ENCODE results near the gene CHD6.

Gene CHD6

DNA sequence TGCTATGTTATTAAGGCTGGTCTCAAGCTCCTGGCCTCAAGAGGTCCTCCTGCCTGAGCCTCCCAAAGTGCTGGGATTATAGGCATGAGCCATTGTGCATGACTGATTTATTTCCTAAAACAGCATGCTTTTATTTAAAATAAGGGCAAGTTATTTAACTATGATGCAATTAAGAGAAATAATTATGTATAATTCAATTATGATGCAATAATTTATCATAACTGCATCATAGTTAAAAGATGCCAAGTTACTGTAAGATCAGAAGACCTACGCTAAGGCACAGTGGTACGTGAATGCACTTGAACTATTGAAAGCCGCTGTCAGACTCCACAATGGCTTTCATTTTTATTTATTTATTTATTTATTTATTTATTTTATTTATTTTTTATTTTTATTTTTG is 227.3 kb downstream of the CHD6 start:
- no peak for DNase-seq

DNA sequence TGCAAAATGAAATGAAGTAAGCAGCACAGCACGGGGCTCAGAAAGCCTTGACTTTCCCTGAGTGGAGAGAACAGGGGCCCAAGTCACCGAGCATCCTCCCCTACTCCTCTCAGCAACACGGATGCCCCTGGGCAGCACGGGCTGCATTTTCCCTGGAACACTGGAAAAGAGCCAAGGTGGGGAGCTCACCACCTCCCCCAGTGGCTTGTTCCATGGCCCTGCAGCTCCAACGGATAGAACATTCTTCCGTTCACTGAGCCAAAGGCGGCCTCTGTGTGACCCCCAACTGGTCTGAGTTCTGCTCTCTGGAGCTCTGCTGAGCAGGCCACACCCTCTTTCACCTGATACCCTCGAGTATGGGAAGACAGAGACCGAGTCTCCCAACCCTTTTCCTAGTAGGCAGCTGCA is 230.7 kb downstream of the CHD6 start:
- peak; percentile 76 for DNase-seq

DNA sequence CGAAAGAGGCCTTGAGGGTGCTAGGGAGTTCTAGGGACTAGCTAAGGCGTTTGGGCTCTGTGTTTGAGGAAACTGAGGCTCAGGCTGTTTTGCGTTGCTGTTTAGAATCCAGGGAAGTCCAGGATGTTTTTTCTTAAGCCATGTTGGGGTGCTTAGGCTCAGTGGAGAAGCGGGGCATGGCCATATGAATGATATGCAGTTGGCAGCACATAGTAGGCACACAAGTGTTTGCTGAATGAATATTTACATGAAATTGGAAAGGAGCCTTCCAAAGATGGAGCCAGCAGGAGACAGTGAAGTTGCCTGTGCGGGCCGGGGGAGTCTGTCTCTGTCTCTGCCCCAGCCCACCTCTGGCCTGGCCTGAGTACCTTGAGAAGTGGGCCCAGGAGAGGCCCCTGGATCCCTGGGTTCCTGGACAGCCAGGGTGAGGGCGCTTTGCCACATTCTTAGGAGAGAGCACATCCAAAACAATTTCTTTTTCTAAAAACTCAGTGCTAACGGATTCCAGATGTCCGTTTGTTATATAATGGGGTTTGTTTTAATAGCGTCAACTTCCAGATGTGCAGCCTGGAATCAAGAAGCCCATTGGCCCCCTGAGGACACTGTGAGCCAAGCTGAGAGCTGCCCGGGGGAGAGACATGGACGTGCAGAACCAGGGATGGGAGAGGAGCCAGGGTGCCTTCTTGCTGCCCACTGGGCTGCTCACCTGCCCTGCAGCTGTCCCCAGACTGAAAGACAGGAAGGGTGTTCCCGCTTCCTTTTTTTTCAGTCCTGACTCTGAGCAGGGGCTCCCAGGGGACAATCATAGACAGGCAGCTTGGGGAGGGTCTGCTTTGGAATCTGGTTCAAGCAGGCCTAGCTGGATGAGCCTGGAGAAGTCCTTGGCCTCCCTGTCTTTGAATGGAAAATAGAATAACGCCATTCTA is 231.4 kb downstream of the CHD6 start:
- DNase-seq: peak; percentile 86

DNA sequence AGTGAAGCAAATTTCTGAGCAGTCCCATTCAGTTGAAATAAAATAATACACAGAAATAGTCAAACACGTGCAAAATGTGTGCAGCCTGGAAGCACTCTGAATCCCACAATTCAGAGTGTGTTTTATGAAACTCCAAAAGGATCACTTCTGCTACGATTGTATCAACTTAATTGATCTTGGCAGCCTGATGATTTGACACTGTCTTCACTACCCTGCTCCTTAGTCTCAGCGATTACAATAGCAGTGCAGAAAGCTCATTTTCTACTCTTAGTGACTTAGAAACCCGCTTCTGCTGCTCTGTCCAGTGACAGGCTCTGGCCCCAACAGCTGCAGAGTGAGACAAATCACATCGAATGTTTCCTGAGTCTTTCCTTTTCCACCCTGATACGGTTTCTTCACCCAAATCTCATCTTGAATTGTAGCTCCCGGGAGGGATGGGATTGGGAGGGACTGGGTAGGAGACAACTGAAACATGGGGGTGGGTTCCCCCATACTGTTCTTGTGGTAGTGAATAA is 235.3 kb downstream of the CHD6 start:
- DNase-seq: no peak

DNA sequence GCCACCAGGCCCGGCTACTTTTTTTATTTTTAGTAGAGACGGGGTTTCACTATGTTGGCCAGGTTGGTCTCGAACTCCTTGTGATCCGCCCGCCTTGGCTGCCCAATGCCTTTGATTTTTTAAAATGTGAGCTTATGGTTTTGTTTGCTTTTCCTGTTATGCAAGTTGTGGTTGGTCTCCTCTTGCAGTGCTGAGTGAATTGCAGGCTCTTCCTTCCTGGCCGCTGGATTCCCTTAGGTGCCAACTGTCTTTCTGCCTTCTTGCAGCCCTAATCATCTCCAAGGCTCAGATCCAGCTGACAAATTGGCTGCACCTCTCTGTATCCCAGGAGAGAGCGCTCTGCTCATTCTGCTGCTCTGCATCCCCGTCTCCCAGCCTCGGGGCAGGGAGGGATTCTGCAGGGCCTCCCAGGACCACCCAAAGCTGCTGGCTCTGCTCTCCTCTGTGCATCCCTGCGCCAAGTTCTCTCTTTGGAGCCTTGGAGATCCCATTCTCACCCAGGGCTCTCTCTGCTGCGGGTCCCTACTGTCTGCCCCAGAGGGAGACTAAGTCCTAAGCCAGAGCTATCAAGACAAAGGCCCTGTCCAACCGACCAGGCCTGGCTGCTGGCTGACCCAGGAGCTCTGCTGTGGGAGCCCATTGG is 237.5 kb downstream of the CHD6 start:
- DNase-seq: no peak

DNA sequence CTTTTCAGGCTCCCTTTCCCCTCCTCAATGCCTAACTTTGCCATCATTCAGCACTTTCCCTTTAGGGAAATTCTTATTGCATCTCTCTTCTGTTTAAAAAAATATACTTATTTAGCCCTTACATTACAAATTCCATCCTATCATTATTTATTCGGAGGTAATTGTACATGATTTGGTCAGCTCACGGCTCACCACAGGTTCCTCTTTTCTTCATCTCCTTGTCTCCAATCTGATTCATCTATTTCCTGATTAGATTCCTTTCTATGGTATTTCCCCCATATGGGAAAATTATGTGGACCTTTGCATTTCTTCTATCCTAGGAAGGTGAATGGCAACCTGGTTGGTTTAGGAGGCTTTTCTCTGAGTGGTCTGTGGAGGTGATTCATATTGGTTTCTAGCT is 238.6 kb downstream of the CHD6 start:
- no peak for DNase-seq

DNA sequence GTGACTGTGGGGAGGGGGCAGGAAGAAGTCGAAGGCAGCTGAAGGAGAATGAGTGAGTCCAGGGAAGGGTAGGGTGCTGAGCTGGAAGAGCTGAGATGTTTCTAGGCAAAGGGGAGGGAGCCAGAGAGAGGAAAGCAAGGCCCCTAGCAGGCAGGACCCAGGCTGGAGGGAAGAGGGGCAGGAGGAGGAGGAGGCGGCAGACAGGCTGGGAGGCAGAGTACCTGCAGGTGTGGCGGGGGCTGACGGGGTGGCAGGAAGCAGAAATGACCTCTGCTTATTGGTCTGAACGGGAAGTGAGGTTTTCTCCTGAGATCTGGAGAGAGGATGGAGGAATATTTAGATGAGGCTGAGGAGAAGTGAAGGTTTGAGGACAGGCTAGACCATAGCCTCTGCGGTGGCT is 240.9 kb downstream of the CHD6 start:
- DNase-seq: no peak

DNA sequence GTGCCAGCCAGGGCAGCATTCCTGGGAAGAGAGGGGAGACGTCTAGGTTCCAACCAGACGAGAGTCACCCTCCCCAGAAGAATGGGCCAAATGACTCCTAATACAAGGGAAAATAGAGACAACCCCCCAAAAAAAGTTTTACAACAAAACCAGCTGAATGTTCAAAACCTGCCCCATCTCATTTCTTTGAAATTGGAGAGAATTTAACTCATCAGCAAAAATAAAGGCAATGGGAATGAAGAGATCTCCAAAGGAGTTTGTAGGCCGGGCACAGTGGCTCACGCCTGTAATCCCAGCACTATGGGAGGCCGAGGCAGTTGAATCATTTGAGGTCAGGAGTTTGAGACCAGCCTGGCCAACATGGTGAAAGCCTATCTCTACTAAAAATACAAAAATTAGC is 241.8 kb downstream of the CHD6 start:
- no peak for DNase-seq

DNA sequence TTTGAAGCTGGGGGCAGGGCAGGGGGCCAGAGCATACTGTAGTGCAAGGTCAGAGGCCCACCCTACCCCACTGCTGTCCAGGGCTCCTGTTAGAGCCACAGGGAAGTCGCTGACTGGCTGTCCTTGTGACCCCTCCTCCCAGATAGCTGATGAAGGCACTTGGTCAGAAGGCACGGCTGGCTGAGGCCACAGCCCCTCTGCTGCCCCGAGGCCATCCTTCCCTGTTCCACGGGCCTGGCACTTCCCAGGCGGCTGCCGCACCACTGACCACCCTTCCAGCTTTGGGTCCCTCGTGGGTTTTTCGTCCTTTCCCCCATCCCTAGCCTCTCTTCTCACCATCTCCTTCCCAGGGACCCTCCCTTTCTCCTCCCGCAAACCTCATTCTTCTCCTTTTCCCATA is 242.3 kb downstream of the CHD6 start:
- DNase-seq: no peak

DNA sequence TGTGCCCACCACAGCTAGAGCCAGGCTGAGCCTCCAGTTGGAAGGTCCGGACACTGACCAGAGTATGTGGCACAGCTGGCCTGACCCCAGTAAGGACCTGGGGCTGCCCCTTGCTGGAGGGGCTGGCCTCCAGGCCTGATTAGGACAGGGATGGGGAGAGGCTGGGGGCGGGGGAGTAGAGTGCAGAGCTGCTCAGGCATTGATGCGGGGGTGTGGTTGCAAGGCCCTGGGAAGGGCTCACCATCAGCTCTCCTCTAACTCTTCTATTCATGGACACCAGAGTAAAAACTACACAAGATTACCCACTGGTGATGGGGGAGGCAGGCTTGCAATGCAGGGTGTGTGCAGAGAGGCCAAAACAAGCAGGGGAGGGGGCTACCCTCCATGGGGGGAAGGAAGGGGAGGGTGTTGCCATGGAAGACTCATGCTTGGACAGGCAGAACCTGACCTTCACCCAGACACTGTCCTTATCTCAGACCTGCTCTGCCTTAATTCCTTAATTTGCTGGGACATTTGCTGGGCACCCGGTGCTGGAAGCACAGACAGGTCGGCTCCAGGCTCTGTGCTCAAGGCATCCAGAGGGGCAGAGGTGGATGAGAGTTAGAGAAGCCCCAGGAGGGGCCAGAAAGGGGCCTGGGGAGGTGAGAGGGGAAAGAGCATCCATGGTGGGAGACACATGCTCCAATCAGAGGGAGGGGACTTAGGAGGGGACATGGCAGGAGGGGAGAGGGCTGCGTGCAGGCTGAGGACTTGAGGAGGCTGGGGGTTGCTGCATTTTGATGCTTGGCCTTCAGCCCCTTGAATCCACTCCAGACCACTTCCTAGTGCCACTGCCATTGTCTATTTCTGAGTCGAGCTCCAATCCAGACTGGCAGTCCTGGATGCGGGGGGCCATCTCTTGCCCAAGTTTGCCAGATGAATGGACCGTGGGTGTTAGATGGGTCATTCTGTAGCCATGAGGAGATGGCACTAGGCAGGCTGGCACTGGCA is 244.0 kb downstream of the CHD6 start:
- no peak for DNase-seq

DNA sequence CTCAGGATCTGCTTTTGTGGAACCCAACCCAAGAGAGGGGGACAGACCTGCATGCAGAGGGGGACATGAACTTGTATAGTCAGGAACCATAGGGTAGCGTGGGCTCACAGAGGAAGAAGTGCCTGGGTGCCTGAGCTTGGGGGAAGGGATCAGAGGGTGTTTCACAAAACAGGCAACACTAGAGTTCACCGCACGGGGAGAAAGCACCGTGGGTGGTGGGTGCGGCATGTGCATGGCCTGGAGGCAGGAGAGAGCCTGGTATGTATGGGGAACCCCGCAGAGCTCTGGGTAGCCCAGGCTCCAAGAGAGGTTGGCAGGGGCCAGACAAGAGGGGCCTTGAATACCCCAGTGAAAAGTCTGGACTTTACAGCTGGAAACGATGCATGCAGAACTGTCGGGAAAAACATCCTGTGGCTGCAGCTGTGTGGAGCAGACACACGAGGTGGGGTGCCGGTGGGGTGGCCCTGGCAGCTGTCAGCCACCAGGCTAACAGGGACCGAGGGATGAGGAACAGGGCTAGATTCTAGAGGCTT is 244.9 kb downstream of the CHD6 start:
- DNase-seq: no peak

DNA sequence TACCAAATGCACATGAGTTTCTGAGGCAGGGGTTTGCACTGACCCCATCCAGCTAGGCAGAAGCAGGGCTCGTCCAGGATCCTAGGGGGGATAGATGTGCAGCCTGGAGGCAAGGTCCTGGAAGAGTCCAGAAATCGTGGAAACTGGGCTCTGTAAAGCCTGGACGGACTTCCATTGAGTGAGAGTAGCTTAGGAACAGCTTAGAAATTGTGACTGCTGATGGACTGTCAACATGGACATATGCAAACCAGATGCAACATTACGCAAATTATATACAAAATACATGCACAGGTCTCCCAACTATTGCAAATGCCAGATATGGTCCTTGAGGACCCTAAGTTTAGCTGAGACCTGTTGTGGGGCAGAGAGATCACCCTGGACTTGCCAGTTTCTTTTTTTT is 246.8 kb downstream of the CHD6 start:
- no peak for DNase-seq

DNA sequence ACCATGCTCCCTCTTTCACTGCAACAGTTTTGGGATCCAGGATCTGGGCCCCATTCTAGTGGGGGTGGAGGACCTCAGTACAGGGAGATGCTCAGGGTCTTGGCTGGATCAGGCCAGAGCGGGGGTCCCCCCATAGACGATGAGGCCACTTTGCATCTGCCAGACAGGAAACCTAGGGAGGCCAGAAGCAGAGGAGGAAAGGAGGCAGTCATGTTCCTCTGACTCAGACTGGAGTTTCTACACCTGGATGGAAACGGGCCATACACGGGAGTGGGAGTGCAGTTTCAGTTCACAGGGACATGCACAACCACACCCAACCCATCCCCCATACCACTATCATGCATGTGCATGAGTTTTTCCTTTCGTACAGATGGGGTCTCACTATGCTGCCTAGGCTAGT is 248.0 kb downstream of the CHD6 start:
- DNase-seq: no peak

DNA sequence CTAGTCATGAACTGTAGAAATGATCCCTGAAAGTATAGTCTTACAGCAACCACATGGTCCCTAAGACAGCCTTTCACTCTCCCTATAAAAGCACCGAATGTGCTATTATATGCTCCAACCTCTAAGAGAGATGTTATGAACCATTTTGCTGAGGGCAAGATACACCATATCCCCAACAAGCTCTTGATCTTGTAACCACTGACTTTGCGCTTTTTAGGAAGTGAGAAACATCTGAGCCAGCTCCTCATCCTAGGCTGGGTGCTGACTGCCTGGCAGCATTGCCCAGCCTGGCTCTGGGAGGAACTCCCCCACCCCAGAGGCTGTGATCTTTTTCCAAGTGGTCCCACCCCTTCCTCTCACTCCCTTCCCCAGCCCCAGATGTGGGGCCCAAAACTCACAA is 248.5 kb downstream of the CHD6 start:
- DNase-seq: no peak

DNA sequence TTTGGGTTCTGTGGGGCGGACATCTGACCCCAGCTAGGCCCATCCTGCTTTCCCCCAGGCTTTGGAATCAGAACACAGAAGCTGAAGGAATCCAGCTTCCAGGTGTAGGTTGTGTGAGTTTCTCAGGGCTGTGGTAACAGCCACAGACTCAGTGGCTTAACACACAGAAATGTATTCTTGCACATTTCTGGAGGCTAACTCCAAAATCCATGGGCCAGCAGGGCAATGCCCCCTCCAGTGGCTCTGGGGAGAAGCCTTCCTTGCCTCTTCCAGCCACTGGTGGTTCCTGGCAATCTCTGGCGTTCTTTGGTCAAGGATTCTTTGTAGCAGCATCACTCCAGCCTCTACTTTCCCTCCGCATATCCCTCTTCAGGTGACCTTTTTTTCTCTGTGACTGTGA is 250.2 kb downstream of the CHD6 start:
- DNase-seq: no peak

DNA sequence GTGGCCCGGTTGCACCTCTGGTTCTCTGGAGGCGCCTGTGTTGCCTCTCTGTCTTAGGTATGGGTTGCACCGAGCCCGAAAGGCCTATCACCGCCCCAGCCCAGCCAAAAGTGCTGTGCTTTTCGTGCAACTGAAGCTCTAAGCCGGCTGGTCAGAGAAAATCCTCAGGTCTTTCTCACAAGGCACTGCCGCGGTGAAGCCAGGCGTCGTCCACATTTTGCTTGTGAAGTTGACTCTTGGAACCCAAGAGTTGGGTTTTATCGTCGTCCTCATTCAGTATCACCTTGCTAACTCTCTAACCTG is 250.8 kb downstream of the CHD6 start:
- no peak for DNase-seq

DNA sequence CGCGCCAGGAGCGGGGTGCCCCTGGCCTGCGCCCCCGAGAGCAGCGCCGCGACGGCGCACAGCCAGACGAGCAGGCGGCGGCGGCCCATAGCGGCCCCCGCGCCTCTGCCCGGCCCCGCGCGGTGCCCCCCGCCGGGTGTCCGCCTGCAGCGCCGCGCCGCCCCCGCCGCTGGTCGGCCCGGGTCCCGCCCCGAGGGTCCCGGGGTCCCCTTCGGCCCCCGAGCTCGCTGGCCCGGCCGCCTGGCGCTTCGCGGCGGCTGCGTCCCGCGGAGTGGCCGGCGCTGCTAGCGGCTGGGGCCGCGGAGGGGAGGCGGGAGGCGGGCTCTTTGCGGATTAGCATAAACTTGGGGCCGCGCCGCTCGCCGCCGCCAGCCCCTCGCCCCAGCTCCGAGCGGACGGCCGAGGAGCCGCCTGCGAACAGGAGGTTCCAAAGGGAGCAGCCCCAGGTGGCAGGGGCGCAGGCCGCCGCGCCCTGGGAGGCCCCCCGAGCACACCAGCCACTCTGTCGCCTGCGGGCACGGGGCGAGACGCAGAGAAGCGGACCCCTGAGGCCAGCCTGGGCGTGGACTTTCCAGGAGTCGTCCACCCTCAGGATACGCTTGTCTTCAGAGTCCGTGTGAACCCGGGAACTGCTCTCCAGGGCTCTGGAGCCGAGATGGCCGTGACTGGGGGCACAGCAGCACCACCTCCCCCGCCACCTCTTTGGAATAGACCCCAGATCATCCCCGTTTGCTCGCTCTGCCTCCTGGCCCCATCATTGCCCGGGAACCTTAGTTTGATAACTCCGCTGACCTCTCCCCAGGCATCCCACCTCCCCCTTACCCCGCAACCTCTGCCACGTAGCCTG is 251.4 kb downstream of the CHD6 start, which contains the start of gene EMILIN3:
Gene EMILIN3, minus strand, starts transcription at position 273 of the 847 bp plus-strand sequence. Its CDS starts 184 bp downstream, at position 89.
- peak; percentile 62 for DNase-seq

DNA sequence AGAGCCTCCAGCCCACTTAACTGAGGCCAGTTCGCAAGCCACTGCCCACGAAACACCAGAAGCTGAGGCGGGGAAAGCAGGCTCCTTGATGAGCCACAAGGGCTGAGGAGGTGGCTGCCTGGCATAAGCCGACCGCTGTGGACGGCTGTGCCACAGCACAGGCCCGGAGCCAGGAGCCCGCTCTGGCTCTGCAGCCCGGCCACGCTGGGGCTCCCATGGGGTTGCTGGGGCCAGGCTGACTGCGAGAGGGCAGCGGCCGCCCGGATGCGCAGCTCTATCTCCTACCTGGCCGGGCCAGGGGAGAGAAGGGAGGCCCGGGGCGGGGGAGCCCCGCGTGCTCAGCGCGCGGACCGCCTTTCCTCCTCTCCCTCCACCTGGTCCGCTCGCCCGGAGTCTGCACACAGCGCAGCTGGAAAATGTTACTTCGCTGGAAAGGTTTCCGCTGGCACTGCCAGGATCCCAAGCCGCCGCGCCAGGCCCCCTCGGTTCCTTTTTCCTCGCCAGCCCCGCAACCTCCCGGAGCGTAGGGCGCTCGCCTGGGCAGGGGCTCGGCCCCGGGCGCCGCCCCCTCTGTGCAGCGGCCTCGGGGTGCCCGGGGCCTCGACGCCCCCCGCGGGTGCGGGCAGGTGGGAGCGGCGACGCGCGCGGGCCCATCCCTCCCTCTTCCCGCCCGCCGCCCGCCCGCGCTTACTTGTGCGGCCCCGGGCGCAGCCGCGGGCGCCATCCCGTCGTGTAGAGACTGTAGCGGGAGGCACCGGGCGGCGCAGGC is 252.2 kb downstream of the CHD6 start:
- peak; percentile 74 for DNase-seq

DNA sequence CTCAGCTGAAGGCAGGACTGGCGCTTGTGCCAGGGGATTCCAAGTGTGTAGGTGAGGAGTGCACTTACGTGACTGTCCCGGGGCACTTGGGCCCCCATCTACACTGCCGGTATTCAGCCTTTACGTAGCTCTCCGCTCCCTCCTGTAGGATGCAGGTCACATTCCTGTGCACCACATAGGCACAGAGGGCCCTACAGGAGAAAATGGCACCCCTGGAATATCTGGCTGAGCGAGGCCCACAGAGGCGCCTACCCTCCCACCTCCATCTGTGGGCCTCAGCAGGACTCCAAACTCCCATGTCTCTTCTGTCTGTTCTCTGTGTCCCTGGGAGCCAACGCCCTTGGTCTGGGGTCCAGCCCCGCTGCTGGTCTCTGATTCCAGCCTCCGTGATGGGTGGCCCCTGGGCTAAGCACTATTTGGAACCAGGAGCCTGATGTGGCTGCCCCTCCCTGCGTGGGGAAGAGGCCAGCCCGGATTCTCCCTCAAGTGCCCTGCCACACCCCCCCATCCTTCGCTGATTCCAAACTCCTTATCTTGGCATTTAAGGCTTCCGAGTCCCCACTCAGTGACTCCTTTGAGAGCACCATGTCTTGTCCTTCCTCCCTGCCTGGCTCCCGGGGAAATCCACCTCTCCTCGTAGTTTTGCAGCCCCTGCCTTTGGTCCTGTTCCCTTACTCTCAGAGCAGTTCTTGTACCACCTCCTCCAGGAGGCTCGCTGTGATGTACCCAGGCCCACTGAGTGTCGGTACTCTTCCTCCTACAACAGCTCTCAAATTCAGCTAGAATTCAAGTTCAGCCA is 253.0 kb downstream of the CHD6 start:
- DNase-seq: no peak

DNA sequence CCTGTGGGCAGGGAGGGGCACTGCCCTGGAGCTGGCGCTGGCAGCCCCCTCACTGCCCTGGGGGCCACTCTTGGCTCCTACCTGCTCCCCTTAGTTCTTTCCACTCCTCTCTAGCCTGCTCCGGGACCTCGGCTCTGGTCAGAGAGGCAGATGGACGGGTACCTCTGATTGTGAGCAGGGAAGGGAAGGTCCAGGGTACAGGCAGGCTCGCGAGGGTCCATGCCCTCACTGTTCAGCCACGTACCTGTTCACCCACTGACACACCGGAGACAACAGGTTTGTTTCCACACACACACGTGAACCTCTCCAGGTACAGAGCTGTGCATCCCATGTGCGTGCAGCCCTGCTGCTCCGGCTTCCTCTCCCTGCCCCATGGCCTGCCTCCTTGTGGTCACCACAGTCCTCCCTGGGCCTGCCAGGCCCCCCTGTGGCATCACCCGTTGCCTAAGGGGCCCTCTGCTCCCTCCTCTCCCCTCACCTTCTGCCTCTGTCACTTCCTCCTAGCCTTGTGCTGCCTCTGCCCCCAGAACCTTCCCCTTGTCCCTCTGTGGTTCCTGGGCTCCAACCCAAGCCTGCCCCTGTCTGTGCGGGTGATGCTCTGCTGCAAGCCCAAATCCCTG is 253.8 kb downstream of the CHD6 start:
- no peak for DNase-seq
